Activated naive CD4-positive, alpha-beta T cell treated with anti-CD3 and anti-CD28 coated beads, Interleukin-2, amount 50 U/mL, for 16 hours (primary cell): ENCODE measurements around the gene CFAP410.

Experiments
- DNase-seq: peaks from one replicate; pipeline ENCODE4 v3.0.0-alpha.2; 2020

The CFAP410 gene

GRCh38 chr21:44329971-44330681, 9.1 kb downstream of the CFAP410 start:
- no peak for DNase-seq

GRCh38 chr21:44329086-44329889, 9.9 kb downstream of the CFAP410 start:
- DNase-seq, result no peak

GRCh38 chr21:44328242-44328895, 10.8 kb downstream of the CFAP410 start:
- DNase-seq, result no peak

- DNase-seq, result no peak
Measured at GRCh38 chr21:44327603-44327974, 11.6 kb downstream of the CFAP410 start.

GRCh38 chr21:44326716-44327602, 12.2 kb downstream of the CFAP410 start:
- DNase-seq, result no peak

- no peak for DNase-seq
Measured at GRCh38 chr21:44326272-44326647, 12.9 kb downstream of the CFAP410 start.

- DNase-seq, result no peak
Measured at GRCh38 chr21:44325386-44326271, 13.6 kb downstream of the CFAP410 start.

GRCh38 chr21:44324854-44325107, 14.4 kb downstream of the CFAP410 start:
- DNase-seq, result no peak

- no peak for DNase-seq
Measured at GRCh38 chr21:44324106-44324853, 14.9 kb downstream of the CFAP410 start.

- no peak for DNase-seq
Measured at GRCh38 chr21:44323591-44323990, 15.6 kb downstream of the CFAP410 start.

- no peak for DNase-seq
Measured at GRCh38 chr21:44322621-44323325, 16.4 kb downstream of the CFAP410 start.

- no peak for DNase-seq
Measured at GRCh38 chr21:44321846-44322450, 17.2 kb downstream of the CFAP410 start.

GRCh38 chr21:44320847-44321246, 18.3 kb downstream of the CFAP410 start:
- DNase-seq, result no peak

GRCh38 chr21:44319407-44320065, 19.7 kb downstream of the CFAP410 start:
- no peak for DNase-seq

- DNase-seq, result no peak
Measured at GRCh38 chr21:44318489-44319285, 20.5 kb downstream of the CFAP410 start.

GRCh38 chr21:44317871-44318270, 21.3 kb downstream of the CFAP410 start:
- DNase-seq, result no peak

GRCh38 chr21:44317241-44317782, 21.9 kb downstream of the CFAP410 start:
- no peak for DNase-seq

GRCh38 chr21:44316277-44316900, 22.8 kb downstream of the CFAP410 start:
- no peak for DNase-seq
